ENCODE results near the gene TMEM179B. TPM values are rescaled to one million over a fixed set of nuclear protein-coding genes. Genes with fewer than 3 reads are reported as not detected.

Gene TMEM179B
- total RNA-seq, 4 donors from 2014 or later = 26.3 to 52.5 (median 44.3) TPM

- Histone ChIP-seq H3K4me1 (peaks cover under 1 to 5% of the 10 kb centered on the region in 2 donors), H3K36me3 (peaks cover 0 to 46% of the 10 kb centered on the region in 2 donors), H3K27me3 (no peaks in the 10 kb centered on the region), H3K4me3 (no peak overlapping the region), H3K9me3 (no peaks in the 10 kb centered on the region), H3K27ac (no peak overlapping the region)
- in situ Hi-C loops (cut with MboI; ENCODE audit: low sequenced_read_pairs in 4 of 4) (no loop called here), intact Hi-C loops (cut with DNase I; ENCODE audit: low total_unique reads) (no loop called here)
- TF ChIP-seq, protein P1, sequence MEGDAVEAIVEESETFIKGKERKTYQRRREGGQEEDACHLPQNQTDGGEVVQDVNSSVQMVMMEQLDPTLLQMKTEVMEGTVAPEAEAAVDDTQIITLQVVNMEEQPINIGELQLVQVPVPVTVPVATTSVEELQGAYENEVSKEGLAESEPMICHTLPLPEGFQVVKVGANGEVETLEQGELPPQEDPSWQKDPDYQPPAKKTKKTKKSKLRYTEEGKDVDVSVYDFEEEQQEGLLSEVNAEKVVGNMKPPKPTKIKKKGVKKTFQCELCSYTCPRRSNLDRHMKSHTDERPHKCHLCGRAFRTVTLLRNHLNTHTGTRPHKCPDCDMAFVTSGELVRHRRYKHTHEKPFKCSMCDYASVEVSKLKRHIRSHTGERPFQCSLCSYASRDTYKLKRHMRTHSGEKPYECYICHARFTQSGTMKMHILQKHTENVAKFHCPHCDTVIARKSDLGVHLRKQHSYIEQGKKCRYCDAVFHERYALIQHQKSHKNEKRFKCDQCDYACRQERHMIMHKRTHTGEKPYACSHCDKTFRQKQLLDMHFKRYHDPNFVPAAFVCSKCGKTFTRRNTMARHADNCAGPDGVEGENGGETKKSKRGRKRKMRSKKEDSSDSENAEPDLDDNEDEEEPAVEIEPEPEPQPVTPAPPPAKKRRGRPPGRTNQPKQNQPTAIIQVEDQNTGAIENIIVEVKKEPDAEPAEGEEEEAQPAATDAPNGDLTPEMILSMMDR (IDR thresholded peaks at IDR 0.05 in 4 of 5, conservative IDR thresholded peaks at IDR 0.05 in 1 of 5) = no peak
- no peak for TF ChIP-seq POLR2A (IDR thresholded peaks at IDR 0.05)
- ATAC-seq (no peak), DNase-seq (no peak)
Measured at GRCh38 chr11:62777389-62777788, 9.8 kb upstream of the TMEM179B start.

DNA sequence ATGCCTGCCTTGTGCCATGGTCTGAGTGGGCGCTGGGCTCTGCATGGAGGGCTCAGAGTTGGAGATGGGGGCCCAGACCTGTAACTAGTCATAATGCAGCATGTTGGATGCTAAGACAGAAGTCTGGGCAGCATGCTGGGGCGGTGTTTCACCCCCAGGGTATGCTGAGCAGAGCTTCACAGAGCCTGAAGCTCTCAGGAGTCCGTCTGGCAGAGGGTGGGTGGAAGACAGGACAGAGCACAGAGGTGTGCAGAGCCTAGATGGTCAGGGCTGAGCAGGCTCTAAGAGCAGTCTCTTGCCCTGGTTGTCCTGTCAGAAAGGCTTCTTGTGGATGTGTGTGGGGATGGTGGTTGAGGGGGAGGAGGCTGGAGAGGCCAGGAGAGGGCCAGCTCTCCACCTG is 8.8 kb upstream of the TMEM179B start:
- DNase-seq (no peak), ATAC-seq (no peak)
- no peaks in the 10 kb centered on the region for H3K4me1 ChIP-seq
- in situ Hi-C loops (cut with MboI; ENCODE audit: low sequenced_read_pairs in 4 of 4) (no loop called here), intact Hi-C loops (cut with DNase I; ENCODE audit: low total_unique reads) (no loop called here)
- no peaks in the 10 kb centered on the region for H3K27me3 ChIP-seq
- TF ChIP-seq, protein P1 (IDR thresholded peaks at IDR 0.05 in 4 of 5, conservative IDR thresholded peaks at IDR 0.05 in 1 of 5) = no peak
- TF ChIP-seq POLR2A (IDR thresholded peaks at IDR 0.05) = no peak
- H3K9me3 ChIP-seq = no peaks in the 10 kb centered on the region
- peaks cover 0 to 56% of the 10 kb centered on the region in 2 donors for H3K36me3 ChIP-seq
- H3K4me3 ChIP-seq = no peak overlapping the region
- H3K27ac ChIP-seq = no peak overlapping the region

DNA sequence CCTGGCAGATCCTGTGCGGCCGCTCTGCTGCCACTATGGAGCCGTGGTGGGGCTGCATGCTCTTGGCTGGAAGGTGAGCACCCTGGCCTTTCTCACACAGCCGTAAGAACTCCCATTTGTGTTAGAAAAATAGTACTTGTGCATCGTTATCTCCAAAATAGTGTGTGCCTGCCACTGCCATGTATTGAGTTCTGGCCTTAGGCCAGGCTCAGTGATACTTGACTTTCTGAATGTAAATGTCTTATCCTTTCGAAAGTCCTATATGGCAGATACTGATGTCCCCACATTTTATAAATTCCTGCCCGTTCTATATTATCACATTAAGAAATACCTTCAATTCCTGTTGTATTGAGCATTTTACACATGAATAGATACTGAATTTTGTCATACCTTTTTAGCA is 4.4 kb upstream of the TMEM179B start:
- DNase-seq (no peak), ATAC-seq (no peak)
- Histone ChIP-seq H3K36me3 (peaks cover 0 to 41% of the 10 kb centered on the region in 2 donors), H3K27ac (no peak overlapping the region), H3K4me1 (peaks cover 10 to 11% of the 10 kb centered on the region in 2 donors), H3K9me3 (no peaks in the 10 kb centered on the region), H3K27me3 (no peaks in the 10 kb centered on the region), H3K4me3 (no peak overlapping the region)
- TF ChIP-seq, protein P1 (IDR thresholded peaks at IDR 0.05 in 4 of 5, conservative IDR thresholded peaks at IDR 0.05 in 1 of 5) = no peak
- TF ChIP-seq POLR2A (IDR thresholded peaks at IDR 0.05) = no peak
- intact Hi-C loops (cut with DNase I; ENCODE audit: low total_unique reads) = loop anchor here (10.0 kb wide), 1 partner anchor 138 kb away; the partner anchor contains the start of gene GANAB
- in situ Hi-C loops (cut with MboI; ENCODE audit: low sequenced_read_pairs in 4 of 4) = loop anchor here in 2 of 4 donors (10.0 kb wide), 1 partner anchor 82 kb away; no protein-coding TSS in a partner anchor

DNA sequence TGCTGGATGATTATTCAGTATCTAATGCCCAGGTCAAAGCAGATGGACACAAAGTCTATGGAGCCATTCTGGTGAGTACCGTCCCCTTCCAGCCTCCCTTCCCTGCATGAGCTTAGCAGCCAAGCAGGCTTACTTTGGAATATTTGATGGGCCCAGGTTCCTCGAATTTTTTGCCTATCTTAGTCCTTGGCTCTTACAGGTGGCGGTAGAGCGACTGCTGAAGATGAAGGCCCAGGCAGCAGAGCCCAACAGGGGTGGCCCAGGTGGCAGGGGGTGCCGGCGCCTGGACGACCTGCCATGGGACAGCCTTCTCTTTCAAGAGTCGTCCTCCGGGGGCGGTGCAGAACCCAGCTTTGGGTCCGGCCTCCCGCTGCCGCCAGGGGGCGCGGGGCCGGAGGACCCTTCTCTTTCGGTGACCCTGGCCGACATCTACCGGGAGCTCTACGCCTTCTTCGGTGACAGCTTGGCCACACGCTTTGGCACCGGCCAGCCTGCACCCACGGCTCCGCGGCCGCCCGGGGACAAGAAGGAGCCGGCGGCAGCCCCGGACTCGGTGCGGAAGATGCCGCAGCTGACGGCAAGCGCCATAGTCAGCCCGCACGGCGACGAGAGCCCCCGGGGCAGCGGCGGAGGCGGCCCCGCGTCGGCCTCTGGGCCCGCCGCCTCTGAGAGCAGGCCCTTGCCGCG is 741 bp upstream of the TMEM179B start:
- H3K4me1 ChIP-seq = peaks cover 33 to 36% of the 10 kb centered on the region in 2 donors
- peak overlapping the region; percentile 85 to 99 (median 93) for H3K27ac ChIP-seq
- H3K27me3 ChIP-seq = no peaks in the 10 kb centered on the region
- H3K4me3 ChIP-seq = peak overlapping the region; percentile 84 to 97 (median 93)
- intact Hi-C loops (cut with DNase I; ENCODE audit: low total_unique reads) = loop anchor here (1.0 to 10.0 kb wide), 6 partner anchors 19 to 142 kb away; partner anchors contain the start of genes GANAB, HNRNPUL2, NXF1 and SLC3A2
- DNase-seq = peak; percentile 74 to 90
- H3K36me3 ChIP-seq = peaks cover 0 to 34% of the 10 kb centered on the region in 2 donors
- in situ Hi-C loops (cut with MboI; ENCODE audit: low sequenced_read_pairs in 4 of 4) = loop anchor here (5.0 to 10.0 kb wide), 2 partner anchors 76 to 78 kb away; no protein-coding TSS in a partner anchor
- ATAC-seq = peak; percentile 85 to 88
- H3K9me3 ChIP-seq = no peaks in the 10 kb centered on the region
- no peak for TF ChIP-seq POLR2A (IDR thresholded peaks at IDR 0.05)
- TF ChIP-seq, protein P1 (IDR thresholded peaks at IDR 0.05 in 4 of 5, conservative IDR thresholded peaks at IDR 0.05 in 1 of 5) = peak; percentile 93 to 98 (median 97)

Measured in gastrocnemius medialis (tissue), 4 donors.